Measurements from ENCODE around the gene HDAC6. TPM values are rescaled to one million over a fixed set of nuclear protein-coding genes. Genes with fewer than 3 reads are reported as not detected.

HDAC6 gene
- polyA plus RNA-seq, 1 donor from 2014 or later, result 161 TPM

DNA sequence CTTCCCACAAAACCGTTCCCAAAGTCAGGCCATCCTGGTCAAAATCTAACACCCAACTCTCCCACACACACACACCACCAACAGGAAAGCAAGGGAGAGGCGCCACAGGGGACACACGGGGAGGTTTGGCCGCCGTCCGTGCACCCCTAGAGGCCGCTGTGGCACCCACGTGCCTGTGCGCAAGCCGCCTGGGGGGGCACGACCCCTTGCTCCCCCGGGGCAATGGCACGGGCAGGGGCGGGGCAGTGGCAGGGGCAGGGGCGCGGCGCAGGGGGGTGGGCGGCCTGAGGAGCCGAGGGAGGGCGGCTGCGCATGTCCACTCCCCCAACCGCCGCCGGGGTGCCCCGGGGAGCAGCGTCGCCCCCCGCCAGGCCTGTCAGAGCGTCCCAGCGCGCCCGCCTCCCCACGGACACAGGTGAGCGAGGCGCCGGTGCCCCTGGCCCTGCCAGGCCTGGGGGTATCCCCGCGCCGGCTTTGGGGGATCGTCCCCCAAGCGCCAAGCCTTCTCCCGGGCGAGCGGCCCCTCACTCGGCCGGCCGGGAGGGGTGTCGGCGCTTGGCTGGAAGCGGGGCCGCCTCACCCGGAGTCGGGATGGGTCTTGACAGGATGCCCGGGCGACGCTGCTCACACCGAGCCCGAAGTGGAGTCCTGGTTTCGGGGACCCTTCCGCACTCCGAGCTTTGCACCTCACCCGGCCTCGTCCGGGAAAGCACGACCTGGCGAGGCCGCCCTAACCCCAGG is 24.4 kb downstream of the HDAC6 start, which contains the start of gene ERAS:
Gene ERAS (plus strand): TSS at position 379 of the 741 bp plus-strand sequence. CDS start 2,611 bp downstream, outside the sequence.
- Histone ChIP-seq H3K9me3 (ENCODE audit: low read length) (no peaks in the 10 kb centered on the region), H3K4me2 (ENCODE audit: low read length) (no peak within 1 kb of the TSS), H3K27me3 (ENCODE audit: insufficient read depth, low read depth, low read length) (peaks cover 6% of the 10 kb centered on the region), H3K79me2 (replicated peaks; ENCODE audit: insufficient read depth, low read length) (no peaks in the 10 kb centered on the region), H3K27ac (ENCODE audit: low read length) (no peak within 1 kb of the TSS), H4K20me1 (ENCODE audit: insufficient read depth) (no peaks in the 10 kb centered on the region), H3K36me3 (ENCODE audit: insufficient read depth, low read length) (no peaks in the 10 kb centered on the region), H3K4me3 (ENCODE audit: low read length) (no peak within 1 kb of the TSS), H2AFZ (ENCODE audit: low read depth, low read length) (no peak within 1 kb of the TSS), H3K9ac (ENCODE audit: low read length) (no peak within 1 kb of the TSS), H3F3A (ENCODE audit: insufficient read depth, low read length, poor library complexity, severe bottlenecking) (no peaks in the 10 kb centered on the region), H3K9me2 (ENCODE audit: insufficient read depth, low read length) (no peaks in the 10 kb centered on the region)
- no peak for TF ChIP-seq POLR2AphosphoS5 (IDR thresholded peaks at IDR 0.05)
- no peak for TF ChIP-seq MXI1 (conservative IDR thresholded peaks at IDR 0.05; ENCODE audit: poor library complexity, severe bottlenecking)
- TF ChIP-seq EZH2 (IDR thresholded peaks at IDR 0.05; ENCODE audit: borderline replicate concordance, insufficient read depth, low read length, poor library complexity, severe bottlenecking), result no peak
- TF ChIP-seq, protein P1, sequence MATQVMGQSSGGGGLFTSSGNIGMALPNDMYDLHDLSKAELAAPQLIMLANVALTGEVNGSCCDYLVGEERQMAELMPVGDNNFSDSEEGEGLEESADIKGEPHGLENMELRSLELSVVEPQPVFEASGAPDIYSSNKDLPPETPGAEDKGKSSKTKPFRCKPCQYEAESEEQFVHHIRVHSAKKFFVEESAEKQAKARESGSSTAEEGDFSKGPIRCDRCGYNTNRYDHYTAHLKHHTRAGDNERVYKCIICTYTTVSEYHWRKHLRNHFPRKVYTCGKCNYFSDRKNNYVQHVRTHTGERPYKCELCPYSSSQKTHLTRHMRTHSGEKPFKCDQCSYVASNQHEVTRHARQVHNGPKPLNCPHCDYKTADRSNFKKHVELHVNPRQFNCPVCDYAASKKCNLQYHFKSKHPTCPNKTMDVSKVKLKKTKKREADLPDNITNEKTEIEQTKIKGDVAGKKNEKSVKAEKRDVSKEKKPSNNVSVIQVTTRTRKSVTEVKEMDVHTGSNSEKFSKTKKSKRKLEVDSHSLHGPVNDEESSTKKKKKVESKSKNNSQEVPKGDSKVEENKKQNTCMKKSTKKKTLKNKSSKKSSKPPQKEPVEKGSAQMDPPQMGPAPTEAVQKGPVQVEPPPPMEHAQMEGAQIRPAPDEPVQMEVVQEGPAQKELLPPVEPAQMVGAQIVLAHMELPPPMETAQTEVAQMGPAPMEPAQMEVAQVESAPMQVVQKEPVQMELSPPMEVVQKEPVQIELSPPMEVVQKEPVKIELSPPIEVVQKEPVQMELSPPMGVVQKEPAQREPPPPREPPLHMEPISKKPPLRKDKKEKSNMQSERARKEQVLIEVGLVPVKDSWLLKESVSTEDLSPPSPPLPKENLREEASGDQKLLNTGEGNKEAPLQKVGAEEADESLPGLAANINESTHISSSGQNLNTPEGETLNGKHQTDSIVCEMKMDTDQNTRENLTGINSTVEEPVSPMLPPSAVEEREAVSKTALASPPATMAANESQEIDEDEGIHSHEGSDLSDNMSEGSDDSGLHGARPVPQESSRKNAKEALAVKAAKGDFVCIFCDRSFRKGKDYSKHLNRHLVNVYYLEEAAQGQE (IDR thresholded peaks at IDR 0.05; ENCODE audit: borderline replicate concordance), result no peak
- no peak for TF ChIP-seq EP300 (conservative IDR thresholded peaks at IDR 0.05; ENCODE audit: poor library complexity, severe bottlenecking)
- no peak for TF ChIP-seq RAD21 (conservative IDR thresholded peaks at IDR 0.05)
- TF ChIP-seq, protein P2, sequence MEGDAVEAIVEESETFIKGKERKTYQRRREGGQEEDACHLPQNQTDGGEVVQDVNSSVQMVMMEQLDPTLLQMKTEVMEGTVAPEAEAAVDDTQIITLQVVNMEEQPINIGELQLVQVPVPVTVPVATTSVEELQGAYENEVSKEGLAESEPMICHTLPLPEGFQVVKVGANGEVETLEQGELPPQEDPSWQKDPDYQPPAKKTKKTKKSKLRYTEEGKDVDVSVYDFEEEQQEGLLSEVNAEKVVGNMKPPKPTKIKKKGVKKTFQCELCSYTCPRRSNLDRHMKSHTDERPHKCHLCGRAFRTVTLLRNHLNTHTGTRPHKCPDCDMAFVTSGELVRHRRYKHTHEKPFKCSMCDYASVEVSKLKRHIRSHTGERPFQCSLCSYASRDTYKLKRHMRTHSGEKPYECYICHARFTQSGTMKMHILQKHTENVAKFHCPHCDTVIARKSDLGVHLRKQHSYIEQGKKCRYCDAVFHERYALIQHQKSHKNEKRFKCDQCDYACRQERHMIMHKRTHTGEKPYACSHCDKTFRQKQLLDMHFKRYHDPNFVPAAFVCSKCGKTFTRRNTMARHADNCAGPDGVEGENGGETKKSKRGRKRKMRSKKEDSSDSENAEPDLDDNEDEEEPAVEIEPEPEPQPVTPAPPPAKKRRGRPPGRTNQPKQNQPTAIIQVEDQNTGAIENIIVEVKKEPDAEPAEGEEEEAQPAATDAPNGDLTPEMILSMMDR (IDR thresholded peaks at IDR 0.05; ENCODE audit: poor library complexity, severe bottlenecking), result no peak

DNA sequence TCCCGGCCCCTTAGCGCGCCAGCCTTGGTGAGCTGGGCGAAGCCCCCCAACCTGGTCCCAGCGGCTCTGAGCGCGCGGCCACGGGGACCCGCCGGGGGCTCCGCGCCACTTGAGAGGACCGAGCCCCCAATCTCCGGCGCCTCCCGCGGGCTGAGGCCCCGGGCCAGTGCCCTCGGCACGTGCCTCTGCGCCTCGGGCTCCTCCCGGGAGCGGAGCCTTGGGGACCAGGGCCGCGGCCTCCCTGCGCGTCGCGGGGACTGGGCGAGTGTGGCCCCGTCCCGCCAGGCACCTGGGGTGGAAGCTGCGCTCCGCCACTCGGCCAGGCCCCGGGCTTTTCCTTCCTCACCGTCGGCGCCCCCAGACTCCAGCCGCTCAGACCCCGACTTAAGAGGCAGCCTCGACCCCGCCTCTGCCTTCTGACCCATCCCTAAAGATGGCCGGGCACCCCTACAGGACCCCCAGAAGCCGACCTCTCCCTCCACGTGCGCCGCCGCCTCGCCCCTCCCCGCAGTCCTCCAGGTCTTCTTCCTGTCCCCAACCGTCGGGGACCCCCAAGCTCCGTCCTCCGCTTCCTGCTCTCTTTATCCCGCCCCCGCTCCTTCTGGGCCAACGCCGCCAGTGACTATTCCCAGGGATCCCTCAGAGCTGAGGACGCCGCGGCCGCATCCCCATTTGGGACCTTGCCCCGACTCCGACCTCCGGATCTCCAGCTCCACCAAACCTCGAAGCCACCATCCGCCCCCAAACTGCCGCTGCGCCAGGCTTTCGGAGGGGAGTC is 25.2 kb downstream of the HDAC6 start:
- no peak overlapping the region for H3K9ac ChIP-seq (ENCODE audit: low read length)
- H3K9me3 ChIP-seq (ENCODE audit: low read length), result no peaks in the 10 kb centered on the region
- H3K79me2 ChIP-seq (replicated peaks; ENCODE audit: insufficient read depth, low read length), result peaks cover under 1% of the 10 kb centered on the region
- no peak overlapping the region for H3K4me3 ChIP-seq (ENCODE audit: low read length)
- H3K36me3 ChIP-seq (ENCODE audit: insufficient read depth, low read length), result no peaks in the 10 kb centered on the region
- no peaks in the 10 kb centered on the region for H3F3A ChIP-seq (ENCODE audit: insufficient read depth, low read length, poor library complexity, severe bottlenecking)
- TF ChIP-seq RAD21 (conservative IDR thresholded peaks at IDR 0.05) (no peak), MXI1 (conservative IDR thresholded peaks at IDR 0.05; ENCODE audit: poor library complexity, severe bottlenecking) (no peak), SMC3 (conservative IDR thresholded peaks at IDR 0.05; ENCODE audit: poor library complexity) (no peak), TAF1 (IDR thresholded peaks at IDR 0.05; ENCODE audit: low read depth) (no peak), EP300 (conservative IDR thresholded peaks at IDR 0.05; ENCODE audit: poor library complexity, severe bottlenecking) (no peak), EZH2 (IDR thresholded peaks at IDR 0.05; ENCODE audit: borderline replicate concordance, insufficient read depth, low read length, poor library complexity, severe bottlenecking) (no peak), POLR2AphosphoS5 (IDR thresholded peaks at IDR 0.05) (no peak)
- TF ChIP-seq, protein P2 (IDR thresholded peaks at IDR 0.05; ENCODE audit: poor library complexity, severe bottlenecking), result no peak
- TF ChIP-seq, protein P1 (IDR thresholded peaks at IDR 0.05; ENCODE audit: borderline replicate concordance), result no peak
- H3K27ac ChIP-seq (ENCODE audit: low read length), result no peak overlapping the region
- H4K20me1 ChIP-seq (ENCODE audit: insufficient read depth), result no peaks in the 10 kb centered on the region
- no peak overlapping the region for H2AFZ ChIP-seq (ENCODE audit: low read depth, low read length)
- H3K27me3 ChIP-seq (ENCODE audit: insufficient read depth, low read depth, low read length), result peaks cover 9% of the 10 kb centered on the region
- no peaks in the 10 kb centered on the region for H3K9me2 ChIP-seq (ENCODE audit: insufficient read depth, low read length)
- no peak overlapping the region for H3K4me2 ChIP-seq (ENCODE audit: low read length)

Measured in neural cell (in vitro differentiated cells).